Ammon's horn (tissue), 1 donor: ENCODE results near the gene ZBTB9.

Source experiments
- DNase-seq: peaks from one replicate; pipeline ENCODE4 v3.0.0-alpha.2; 2016; ENCODE audit warnings: low spot score

The ZBTB9 gene

DNA sequence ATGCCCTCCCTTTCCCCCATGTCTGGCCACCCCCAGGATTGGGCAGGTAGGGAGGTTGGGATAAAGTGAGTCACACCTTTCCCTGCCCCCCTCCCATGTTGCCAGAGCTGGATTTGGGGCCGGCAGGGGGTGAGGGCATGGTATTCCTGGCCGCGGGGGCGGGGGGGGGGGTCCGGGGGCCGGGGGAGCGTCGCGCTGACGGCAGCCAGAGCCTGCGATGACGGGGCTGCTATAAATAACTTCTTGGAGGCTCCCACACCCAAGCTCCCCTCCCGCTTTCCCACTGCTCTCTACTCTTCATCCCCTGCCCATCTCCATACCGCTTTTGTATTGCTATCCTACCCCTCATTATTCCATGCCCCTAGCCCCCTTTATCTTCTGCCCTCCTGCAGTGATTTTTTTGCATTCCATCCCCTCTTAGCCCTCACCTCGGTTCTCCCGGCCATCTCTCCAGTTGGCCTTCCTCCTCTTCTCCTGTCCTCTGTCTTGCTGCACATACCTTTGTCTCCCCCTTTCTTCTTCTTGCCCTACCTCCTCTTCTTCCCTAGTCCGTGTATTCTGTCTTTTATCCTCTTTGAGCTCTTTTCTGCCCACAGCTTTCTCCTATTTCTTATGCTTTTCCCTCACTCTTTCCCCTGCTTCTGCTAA lies 20.7 kb upstream of the ZBTB9 start:
- no peak for DNase-seq

DNA sequence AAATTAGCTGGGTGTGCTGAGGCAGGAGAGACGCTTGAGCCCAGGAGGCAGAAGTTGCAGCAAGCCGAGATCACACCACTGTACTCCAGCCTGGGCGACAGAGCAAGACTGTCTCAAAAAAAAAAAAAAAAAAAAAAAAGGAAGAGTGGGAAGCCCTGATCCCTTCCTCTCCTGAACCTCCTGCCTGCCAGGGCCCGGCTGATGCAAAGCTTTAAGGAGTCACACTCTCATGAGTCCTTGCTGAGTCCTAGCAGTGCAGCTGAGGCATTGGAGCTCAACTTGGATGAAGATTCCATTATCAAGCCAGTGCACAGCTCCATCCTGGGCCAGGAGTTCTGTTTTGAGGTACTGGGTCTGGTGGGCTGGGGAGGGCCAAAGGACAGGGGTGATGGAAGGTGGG lies 19.4 kb upstream of the ZBTB9 start:
- no peak for DNase-seq

DNA sequence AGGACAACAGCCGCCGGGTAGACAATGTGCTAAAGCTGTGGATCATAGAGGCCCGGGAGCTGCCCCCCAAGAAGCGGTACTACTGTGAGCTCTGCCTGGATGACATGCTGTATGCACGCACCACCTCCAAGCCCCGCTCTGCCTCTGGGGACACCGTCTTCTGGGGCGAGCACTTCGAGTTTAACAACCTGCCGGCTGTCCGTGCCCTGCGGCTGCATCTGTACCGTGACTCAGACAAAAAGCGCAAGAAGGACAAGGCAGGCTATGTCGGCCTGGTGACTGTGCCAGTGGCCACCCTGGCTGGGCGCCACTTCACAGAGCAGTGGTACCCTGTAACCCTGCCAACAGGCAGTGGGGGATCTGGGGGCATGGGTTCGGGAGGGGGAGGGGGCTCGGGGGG lies 16.7 kb upstream of the ZBTB9 start:
- DNase-seq, result no peak

DNA sequence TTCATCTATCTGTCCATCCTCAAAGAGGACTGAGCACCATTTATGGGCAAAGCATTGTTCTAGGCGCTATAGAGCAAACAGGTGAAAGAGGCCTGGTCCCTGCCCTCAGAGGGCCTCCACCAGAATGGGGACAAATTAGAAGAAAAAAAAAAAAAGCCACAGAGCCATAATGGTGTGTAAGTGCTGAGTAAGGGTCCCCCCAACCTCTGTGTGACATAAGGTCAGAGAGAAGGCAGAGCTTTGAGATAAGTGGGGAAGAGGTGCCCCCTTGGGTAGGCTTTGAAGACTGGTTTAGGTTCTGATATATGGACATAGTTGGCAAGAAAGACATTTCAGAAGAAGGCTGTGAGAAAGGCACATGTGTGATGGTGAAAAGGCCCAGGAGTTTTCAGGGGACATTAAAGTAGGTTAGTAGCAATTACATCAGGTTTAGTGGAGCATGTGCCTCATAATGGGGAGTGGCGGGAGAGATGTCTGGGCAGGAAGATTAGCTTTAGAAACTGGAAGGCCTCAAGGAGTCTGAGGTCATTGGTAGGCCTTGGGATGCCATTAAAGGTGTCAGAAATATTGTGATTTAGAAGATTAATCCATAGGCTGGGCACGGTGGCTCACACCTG lies 15.3 kb upstream of the ZBTB9 start:
- DNase-seq, result no peak

DNA sequence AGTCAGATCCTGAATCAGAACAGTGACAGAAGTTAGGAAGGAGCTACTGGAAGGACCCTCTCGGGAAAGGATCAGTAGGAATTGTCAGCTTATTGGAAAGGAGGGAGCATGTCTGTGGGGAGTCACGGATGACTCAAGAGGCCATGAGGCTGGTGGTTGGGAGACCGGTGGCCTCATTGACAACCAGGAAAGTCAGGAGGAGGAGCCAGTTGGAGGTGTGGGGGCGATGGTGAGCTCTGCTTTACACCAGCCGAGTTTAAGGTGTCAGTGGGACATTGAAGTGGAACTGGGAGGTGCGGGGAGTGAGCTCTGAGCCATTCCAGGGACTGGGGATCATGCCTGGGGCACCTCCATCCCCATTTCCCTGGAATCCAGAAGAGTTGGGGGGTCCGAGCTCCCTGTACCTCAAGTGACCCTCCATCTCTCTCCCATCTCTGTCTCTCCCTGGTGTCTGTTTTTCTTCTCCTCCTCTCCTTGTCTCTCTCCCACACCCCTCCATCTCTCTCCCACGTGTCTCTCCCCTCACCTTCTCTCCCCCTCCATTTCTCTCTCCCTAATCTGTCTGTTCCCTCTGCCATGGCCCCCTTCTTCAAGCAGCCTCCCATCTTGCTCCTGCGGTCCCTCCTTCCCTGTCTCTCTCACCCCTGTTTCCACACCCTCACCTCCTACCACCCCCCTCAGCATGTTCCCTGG lies 14.3 kb upstream of the ZBTB9 start:
- no peak for DNase-seq

DNA sequence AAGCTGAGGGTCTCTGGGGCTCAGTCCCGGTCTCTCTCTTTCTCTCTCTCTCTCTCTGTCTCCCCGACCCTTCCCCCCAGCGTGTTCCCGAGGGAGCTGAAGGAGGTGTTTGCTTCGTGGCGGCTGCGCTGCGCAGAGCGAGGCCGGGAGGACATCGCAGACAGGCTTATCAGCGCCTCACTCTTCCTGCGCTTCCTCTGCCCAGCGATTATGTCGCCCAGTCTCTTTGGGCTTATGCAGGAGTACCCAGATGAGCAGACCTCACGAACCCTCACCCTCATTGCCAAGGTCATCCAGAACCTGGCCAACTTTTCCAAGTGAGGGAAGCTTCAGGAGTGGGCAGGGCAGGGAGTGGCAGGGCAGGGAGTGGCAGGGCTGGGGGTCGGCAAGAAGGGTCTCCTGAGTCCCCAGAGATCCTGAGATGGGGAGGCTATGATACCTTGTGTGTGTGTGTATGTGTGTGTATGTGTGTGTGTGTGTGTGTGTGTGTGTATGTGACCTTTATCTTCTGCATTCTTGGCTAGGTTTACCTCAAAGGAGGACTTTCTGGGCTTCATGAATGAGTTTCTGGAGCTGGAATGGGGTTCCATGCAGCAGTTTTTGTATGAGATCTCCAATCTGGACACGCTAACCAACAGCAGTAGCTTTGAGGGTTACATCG lies 13.6 kb upstream of the ZBTB9 start:
- DNase-seq, result no peak

DNA sequence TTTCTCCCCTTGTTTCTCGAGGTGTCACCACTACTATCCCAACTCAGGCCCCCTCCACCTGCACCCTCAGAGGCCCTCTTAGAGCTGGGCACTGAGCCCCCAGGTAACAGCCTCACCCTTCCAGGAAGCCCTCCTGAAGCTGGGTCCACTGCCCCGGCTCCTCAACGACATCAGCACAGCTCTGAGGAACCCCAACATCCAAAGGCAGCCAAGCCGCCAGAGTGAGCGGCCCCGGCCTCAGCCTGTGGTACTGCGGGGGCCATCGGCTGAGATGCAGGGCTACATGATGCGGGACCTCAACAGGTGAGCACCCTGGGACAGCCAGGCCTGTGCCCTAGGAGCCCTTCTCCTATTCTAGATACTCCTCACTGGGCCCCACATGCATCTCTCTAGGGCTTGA lies 12.9 kb upstream of the ZBTB9 start:
- no peak for DNase-seq

DNA sequence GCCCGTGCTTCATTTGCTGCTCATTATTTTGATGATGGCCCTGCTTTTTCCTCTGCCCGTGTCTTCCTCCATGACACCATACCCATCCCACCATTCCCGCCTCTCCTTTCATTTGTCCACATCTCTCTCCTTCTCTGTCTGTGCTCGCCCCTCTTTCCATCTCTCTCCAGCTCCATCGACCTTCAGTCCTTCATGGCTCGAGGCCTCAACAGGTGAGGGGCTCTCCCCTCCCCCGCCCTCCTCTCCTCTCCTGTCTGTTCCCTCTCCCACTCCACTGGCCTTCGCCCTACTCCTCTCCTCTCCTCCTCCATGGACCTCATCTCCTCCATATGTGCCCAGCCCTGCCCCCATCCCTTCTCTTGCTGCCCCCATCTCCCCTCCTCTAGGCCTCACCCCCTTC lies 12.1 kb upstream of the ZBTB9 start:
- no peak for DNase-seq

DNA sequence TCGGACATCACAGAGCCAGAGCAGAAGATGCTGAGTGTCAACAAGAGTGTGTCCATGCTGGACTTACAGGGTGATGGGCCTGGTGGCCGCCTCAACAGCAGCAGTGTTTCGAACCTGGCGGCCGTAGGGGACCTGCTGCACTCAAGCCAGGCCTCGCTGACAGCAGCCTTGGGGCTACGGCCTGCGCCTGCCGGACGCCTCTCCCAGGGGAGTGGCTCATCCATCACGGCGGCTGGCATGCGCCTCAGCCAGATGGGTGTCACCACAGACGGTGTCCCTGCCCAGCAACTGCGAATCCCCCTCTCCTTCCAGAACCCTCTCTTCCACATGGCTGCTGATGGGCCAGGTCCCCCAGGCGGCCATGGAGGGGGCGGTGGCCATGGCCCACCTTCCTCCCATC lies 11.4 kb upstream of the ZBTB9 start:
- DNase-seq, result no peak

DNA sequence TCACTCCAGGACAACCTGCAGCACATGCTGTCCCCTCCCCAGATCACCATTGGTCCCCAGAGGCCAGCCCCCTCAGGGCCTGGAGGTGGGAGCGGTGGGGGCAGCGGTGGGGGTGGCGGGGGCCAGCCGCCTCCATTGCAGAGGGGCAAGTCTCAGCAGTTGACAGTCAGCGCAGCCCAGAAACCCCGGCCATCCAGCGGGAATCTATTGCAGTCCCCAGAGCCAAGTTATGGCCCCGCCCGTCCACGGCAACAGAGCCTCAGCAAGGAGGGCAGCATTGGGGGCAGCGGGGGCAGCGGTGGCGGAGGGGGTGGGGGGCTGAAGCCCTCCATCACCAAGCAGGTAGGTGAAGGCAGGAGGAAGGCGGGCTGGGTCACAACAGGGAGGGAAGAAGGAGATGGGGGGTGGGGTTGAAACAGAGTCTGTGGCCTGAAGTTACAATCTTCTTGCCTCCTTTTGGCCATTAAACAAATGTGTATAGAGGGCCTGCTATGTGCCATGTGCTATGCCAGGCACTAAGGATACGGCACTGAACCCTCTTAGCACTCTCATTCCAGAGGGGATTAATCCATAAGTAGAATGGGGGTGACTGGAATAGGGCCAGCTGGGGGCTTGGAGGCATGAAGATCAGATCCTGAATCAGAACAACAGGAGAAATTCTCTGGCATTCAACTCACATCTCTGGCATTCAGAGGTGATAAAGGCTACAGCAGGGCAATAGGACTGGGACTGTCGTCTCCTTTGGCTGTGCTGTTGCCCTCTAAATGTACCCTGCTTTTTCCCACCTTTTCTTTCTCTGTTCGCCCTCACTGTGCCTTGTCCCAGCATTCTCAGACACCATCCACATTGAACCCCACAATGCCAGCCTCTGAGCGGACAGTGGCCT lies 10.5 kb upstream of the ZBTB9 start:
- no peak for DNase-seq

DNA sequence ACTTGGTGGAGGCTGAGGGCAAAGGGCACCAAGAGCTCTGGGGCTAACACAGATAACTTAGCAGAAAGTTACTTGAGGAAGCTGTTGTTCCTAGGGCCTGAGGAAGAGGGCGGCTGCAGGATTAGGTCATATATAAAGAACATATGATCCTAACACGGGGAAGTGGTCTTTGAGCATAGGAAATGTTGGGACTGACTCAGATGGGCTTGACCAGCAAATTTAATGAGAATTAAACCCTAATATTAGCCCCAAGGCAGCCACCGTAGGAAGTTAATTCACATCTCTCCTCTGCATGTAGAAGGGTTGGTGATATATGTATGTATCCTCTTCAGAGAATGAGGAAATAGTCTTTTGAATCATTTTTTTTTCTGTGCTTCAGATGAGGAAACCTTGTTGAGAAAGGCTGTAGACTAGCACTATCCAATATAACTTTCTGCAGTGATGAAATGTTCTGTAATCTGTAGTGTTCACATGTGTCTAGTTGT lies 9.2 kb upstream of the ZBTB9 start:
- DNase-seq, result no peak

DNA sequence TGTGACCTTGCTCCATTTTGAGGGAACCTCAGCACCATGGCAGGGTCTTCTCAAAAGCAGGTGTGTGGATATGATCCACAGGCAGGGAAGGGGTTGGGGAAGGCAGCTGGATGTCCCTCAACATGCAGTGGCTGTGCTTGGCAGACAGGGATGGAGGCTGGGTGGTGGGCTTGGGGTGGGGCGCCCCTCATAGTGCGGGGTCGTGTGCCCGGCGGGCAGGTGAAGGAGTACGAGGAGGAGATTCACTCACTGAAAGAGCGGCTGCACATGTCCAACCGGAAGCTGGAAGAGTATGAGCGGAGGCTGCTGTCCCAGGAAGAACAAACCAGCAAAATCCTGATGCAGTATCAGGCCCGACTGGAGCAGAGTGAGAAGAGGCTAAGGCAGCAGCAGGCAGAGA lies 8.0 kb upstream of the ZBTB9 start:
- no peak for DNase-seq

DNA sequence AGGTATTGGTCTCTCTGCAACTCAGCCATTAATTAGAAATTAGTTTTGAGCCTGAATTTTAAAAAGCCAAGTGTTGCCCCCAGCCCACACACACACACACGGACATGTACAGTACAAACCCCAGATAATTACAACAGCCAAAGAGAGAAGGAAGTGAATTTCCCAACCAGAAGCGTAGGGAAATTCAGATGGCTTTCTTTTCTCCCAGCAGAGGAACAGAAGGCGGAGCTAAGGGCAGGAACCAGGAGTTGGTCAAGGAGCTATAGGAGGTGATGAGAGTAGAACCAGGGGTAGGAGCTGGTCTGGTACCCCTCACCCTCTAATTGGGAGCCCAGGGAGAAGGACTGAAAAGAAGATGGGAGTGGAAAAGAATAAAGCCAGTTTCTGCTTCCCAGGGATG lies 3.9 kb upstream of the ZBTB9 start:
- no peak for DNase-seq

DNA sequence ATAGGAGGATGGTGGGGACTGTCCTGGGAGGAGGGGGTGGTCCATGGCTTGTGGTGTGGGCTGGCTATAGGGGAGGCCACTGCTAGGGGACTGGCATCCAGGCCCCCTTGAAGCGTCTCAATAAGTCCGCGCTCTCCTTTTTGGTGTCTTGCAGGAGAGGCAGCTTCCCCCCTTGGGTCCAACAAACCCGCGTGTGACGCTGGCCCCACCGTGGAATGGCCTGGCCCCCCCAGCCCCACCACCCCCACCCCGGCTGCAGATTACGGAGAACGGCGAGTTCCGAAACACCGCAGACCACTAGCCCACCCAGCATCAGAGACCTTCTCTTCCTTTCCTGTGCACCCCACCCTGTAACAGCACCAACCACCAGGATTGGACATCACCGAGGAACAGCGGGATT lies 2.8 kb upstream of the ZBTB9 start:
- no peak for DNase-seq

DNA sequence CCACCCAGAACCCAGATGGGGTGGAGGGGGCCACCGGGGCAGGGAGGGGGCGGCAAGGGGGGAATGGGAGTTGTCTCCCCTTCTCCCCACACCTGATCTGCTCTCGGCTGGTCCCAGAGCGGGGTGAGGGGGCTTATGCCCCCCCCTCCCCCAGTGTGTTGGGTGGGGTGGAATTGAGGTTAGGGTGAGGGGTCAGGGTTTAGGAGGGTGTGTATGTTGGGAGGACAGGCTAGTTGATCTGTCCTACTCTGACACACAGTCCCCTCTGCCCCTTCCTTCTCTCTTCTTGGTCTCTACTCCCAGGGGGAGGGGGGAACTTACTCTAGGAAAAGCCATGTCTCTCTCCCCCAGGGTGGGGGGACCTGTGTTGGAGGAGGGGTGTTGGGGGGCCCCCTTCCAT lies 1.9 kb upstream of the ZBTB9 start:
- no peak for DNase-seq

DNA sequence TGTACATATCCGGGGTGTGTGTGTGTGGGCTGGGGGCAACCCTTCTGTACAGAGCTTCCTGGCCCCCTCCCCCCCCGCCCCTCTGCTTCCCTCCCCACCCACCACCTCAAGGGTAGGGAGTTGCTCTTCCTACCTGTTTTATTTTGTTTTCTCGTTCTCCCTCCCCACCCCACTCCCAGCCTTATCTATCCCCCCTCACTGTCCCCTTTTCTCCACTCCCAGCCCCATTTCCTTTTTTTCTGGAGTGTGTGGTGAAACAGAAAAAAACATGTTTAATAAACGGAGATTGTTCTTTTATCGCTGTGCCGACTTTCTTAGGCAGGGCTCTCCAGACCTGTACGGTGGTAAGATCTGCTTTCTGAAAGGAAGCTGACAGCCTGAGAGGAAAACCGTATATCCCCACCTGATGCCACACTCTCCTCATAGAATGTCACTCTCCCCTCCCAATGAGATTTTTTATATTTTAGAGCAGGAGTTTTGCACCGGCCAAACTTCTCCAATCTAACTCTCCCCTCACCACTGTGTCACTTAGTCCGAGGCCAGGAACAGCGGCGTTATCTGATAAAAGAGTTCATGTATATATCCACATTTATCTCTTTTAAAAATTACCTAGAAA lies 875 bp upstream of the ZBTB9 start:
- no peak for DNase-seq

DNA sequence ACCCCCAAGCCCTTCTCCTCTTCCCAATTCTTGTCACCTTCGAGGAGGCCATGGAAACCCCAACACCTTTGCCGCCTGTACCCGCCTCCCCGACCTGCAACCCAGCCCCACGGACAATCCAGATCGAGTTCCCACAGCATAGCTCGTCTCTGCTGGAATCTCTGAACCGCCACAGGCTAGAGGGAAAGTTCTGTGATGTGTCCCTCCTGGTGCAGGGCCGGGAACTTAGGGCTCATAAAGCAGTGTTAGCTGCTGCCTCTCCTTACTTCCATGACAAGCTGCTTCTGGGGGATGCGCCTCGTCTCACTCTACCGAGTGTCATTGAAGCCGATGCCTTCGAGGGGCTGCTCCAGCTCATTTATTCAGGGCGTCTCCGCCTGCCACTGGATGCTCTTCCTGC lies 675 bp downstream of the ZBTB9 start:
- DNase-seq, result no peak

DNA sequence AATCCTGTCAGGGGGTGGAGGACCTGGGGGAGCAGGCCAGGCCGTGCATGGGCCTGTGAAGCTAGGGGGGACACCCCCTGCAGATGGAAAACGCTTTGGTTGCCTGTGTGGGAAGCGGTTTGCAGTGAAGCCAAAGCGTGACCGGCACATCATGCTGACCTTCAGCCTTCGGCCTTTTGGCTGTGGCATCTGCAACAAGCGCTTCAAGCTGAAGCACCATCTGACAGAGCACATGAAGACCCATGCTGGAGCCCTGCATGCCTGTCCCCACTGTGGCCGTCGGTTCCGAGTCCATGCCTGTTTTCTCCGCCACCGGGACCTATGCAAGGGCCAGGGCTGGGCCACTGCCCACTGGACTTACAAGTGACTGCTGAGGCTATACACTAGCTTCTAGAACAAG lies 1.8 kb downstream of the ZBTB9 start:
- no peak for DNase-seq

DNA sequence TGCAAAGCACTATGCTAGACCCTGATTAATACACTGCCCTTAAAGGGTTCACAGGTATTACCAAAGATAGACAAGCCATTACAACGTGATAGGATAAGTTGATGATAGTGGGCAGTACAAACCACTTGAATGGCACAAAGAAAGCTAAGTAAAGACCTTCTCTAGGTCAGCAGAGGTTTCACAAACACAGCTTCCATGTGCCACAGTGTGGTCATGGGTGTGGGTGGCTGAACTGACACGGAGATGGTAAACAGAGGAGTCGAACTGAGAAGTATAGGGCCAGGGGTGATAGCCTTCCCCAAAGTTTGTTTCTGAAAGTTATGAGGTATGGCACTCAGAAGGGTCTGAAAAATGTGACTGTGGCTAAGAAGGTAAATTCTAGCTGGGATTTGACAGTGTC lies 4.3 kb downstream of the ZBTB9 start:
- no peak for DNase-seq

DNA sequence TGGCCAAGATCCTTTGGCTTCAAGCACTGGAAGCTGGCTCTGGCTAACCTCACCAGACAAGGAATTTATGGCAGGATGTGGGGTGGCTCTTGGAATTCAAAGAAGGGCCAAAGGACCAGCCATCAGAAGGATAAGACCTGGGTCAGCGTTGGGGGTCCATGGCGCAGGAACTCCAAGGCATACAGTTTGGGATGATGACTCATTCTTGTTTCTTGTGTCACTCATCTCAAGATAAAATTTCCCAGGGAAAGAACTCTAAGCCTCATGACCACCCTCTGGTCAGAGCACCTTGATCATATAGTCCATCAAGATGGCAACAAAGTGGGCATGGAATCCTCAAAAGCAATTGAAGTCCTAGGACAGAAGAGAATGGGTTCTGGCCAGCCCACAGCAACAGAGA lies 4.8 kb downstream of the ZBTB9 start:
- DNase-seq, result no peak

DNA sequence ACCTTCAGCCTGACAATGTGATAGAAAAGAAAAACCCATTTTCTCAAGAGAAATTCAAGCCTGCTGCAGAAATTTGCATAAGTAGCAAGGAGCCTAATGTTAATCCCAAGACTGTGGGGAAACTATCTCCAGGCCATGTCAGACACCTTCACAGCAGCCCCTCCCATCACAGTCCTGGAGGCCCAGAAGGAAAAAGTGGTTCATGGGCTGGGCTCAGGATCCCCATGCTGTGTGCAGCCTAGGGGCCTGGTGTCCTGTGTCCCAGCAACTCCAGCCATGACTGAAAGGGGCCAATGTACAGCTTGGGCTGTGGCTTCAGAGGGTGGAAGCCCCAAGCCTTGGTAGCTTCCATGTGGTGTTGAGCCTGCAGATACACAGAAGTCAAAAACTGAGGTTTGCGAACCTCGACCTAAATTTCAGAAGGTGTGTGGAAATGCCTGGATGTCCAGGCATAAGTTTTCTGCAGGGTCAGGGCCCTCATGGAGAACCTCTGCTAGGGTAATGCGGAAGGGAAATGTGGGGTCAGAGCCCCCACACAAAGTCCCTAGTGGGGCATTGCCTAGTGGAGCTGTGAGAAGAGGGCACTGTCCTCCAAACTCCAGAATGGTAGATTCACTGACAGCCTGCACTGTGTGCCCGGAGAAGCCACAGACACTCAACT lies 11.8 kb downstream of the ZBTB9 start:
- DNase-seq, result no peak
